ENCODE results near the gene APLN. TPM values are rescaled to one million over a fixed set of nuclear protein-coding genes. Genes with fewer than 3 reads are reported as not detected.

Gene APLN
- total and polyA plus RNA-seq, 2 experiments from 2014 or later, result 0.43 to 1.1 TPM

GRCh38 chrX:129596077-129596476 is 58.7 kb downstream of the APLN start:
- Histone ChIP-seq H3K4me3 (no peak overlapping the region), H2AFZ (no peak overlapping the region), H3K27me3 (replicated peaks; ENCODE audit: insufficient read depth) (no peaks in the 10 kb centered on the region), H3K9me2 (ENCODE audit: insufficient read depth) (no peaks in the 10 kb centered on the region), H3K79me2 (ENCODE audit: insufficient read depth) (no peaks in the 10 kb centered on the region), H3K4me1 (ENCODE audit: insufficient read depth) (peaks cover 10% of the 10 kb centered on the region), H3K4me2 (ENCODE audit: unreplicated experiment) (no peak overlapping the region), H3K9me3 (ENCODE audit: low read depth) (no peaks in the 10 kb centered on the region), H3K27ac (no peak overlapping the region), H3F3A (ENCODE audit: insufficient read depth) (no peaks in the 10 kb centered on the region), H3K36me3 (ENCODE audit: low read depth) (no peaks in the 10 kb centered on the region), H3K9ac (no peak overlapping the region), H4K20me1 (ENCODE audit: insufficient read depth) (no peaks in the 10 kb centered on the region)
- no peak for DNase-seq
- TF ChIP-seq EZH2phosphoT487 (IDR thresholded peaks at IDR 0.05; ENCODE audit: insufficient read depth, low read depth) (no peak), EZH2 (IDR thresholded peaks at IDR 0.05; ENCODE audit: insufficient read depth, poor library complexity, severe bottlenecking) (no peak)
- in situ Hi-C loops (cut with MboI), result no loop called here
- 99 to 100% methylated on average over 5 of the region's 5 CpGs for WGBS, 2 experiments (ENCODE audit: low coverage in 1 of 2, low lambda C conversion rate in 2 of 2, missing lambda C conversion rate in 2 of 2)

Other genes with a start within 250 kb of the APLN start
- 36.9 and 40.7 TPM in 2 replicates for gene SMARCA1, start 131.5 kb downstream of the APLN start, total RNA-seq (2014; rRNA removed; shearing (Covaris generic))
- gene SMARCA1, start 131.5 kb downstream of the APLN start, polyA plus RNA-seq (2016; fragmentation: Nextera tagmentation; extraction: Ambion mirVana), result 36.3 and 38.5 TPM in 2 replicates
- 13.0 and 17.2 TPM in 2 replicates for gene OCRL, start 114.7 kb downstream of the APLN start, total RNA-seq (2014; rRNA removed; shearing (Covaris generic))
- gene OCRL, start 114.7 kb downstream of the APLN start, polyA plus RNA-seq (2016; fragmentation: Nextera tagmentation; extraction: Ambion mirVana), result 10.5 and 10.6 TPM in 2 replicates
- gene XPNPEP2, start 84.0 kb upstream of the APLN start, total RNA-seq (2014; rRNA removed; shearing (Covaris generic)), result 0.65 and 1.9 TPM in 2 replicates
- 0.56 and 0.74 TPM in 2 replicates for gene XPNPEP2, start 84.0 kb upstream of the APLN start, polyA plus RNA-seq (2016; fragmentation: Nextera tagmentation; extraction: Ambion mirVana)
- gene SASH3, start 125.0 kb upstream of the APLN start, total RNA-seq (2014; rRNA removed; shearing (Covaris generic)), result not detected in 2 replicates
- gene SASH3, start 125.0 kb upstream of the APLN start, polyA plus RNA-seq (2016; fragmentation: Nextera tagmentation; extraction: Ambion mirVana), result 0.06 and 0.27 TPM in 2 replicates
- 27.5 and 33.5 TPM in 2 replicates for gene ZDHHC9, start 188.9 kb upstream of the APLN start, total RNA-seq (2014; rRNA removed; shearing (Covaris generic))
- 53.3 and 54.4 TPM in 2 replicates for gene ZDHHC9, start 188.9 kb upstream of the APLN start, polyA plus RNA-seq (2016; fragmentation: Nextera tagmentation; extraction: Ambion mirVana)

All from GM23248 (cell line).